Skin of body (tissue), 2 donors: ENCODE results near the gene PIGS. TPM values are rescaled to one million over a fixed set of nuclear protein-coding genes. Genes with fewer than 3 reads are reported as not detected.

ENCODE experiments used
- DNase-seq: peaks from one replicate; lab custom pipeline; 2025; lab: John Stamatoyannopoulos, UW
- total RNA-seq: library from RNA; depleted of rRNA; stranded (reverse); fragments of >200 nt; gene quantifications from one replicate; pipeline ENCODE4 v1.2.3, GENCODE V29; 2014

PIGS gene
- total RNA-seq, 1 donor from 2014 or later = 19.3 TPM

- DNase-seq = no peak
Measured at GRCh38 chr17:28551421-28552175, 19.7 kb downstream of the PIGS start.

GRCh38 chr17:28550858-28551257 lies 20.5 kb downstream of the PIGS start:
- no peak for DNase-seq

GRCh38 chr17:28549236-28550132 lies 21.8 kb downstream of the PIGS start:
- no peak for DNase-seq

GRCh38 chr17:28548417-28549130 lies 22.8 kb downstream of the PIGS start:
- no peak for DNase-seq

GRCh38 chr17:28547623-28548416 lies 23.5 kb downstream of the PIGS start:
- DNase-seq = no peak

- no peak for DNase-seq
Measured at GRCh38 chr17:28547096-28547622, 24.2 kb downstream of the PIGS start.

- no peak for DNase-seq
Measured at GRCh38 chr17:28545787-28546415, 25.4 kb downstream of the PIGS start.

GRCh38 chr17:28545141-28545503 lies 26.2 kb downstream of the PIGS start:
- no peak for DNase-seq

- no peak for DNase-seq
Measured at GRCh38 chr17:28544402-28545140, 26.8 kb downstream of the PIGS start.

GRCh38 chr17:28541439-28541838 lies 29.9 kb downstream of the PIGS start:
- DNase-seq = no peak

- no peak for DNase-seq
Measured at GRCh38 chr17:28540231-28540630, 31.1 kb downstream of the PIGS start.

- no peak for DNase-seq
Measured at GRCh38 chr17:28538296-28538895, 32.9 kb downstream of the PIGS start.

GRCh38 chr17:28537219-28537610 lies 34.1 kb downstream of the PIGS start:
- no peak for DNase-seq

- no peak for DNase-seq
Measured at GRCh38 chr17:28536532-28537218, 34.6 kb downstream of the PIGS start.

GRCh38 chr17:28534740-28535375 lies 36.5 kb downstream of the PIGS start:
- DNase-seq = no peak

- DNase-seq = no peak
Measured at GRCh38 chr17:28533091-28533807, 38.1 kb downstream of the PIGS start.
